HEK293 (cell line): ENCODE results near the gene SLITRK3.

Experiments used
- CTCF ChIA-PET: fragments of 350-600 bp; formaldehyde crosslinking; extraction: SDS; loops from one replicate; lab custom pipeline; 2021; ENCODE audit warnings: antibody characterized with exemption; lab: Yijun Ruan, JAX
- POLR2A ChIA-PET: fragments of 300-600 bp; formaldehyde crosslinking; extraction: SDS; loops from one replicate; lab custom pipeline; 2020; ENCODE audit warnings: antibody characterized with exemption, inconsistent platforms; lab: Yijun Ruan, JAX
- H3K27ac ChIP-seq: fragments of 200-500 bp; sonication (Bioruptor generic); 2 replicates; pipeline ENCODE4 v1.5.1; 2014; ENCODE audit warnings: low read depth, low read length, control low read depth, inconsistent platforms; ENCODE audit errors: extremely low read depth
- H3K36me3 ChIP-seq, 2 experiments: fragments of 200-500 bp in 1 of 2; sonication (Bioruptor generic) in 1 of 2; 1 replicate in 1 of 2; 2 replicates in 1 of 2; pipeline ENCODE4 v1.5.1; 2014 to 2017; ENCODE audit warnings: inconsistent platforms in 2 of 2, low read length in 2 of 2; ENCODE audit not compliant: control insufficient read depth in 2 of 2, insufficient read depth in 1 of 2
- H3K4me1 ChIP-seq: fragments of 200-500 bp; sonication (Bioruptor generic); 2 replicates; pipeline ENCODE4 v1.5.1; 2014; ENCODE audit warnings: mild to moderate bottlenecking, low read length, inconsistent platforms; ENCODE audit not compliant: control insufficient read depth, insufficient read depth
- H3K4me3 ChIP-seq: 2 replicates; pipeline ENCODE4 v1.5.1; 2011; ENCODE audit warnings: low read depth, mild to moderate bottlenecking, control low read depth, low read length, moderate library complexity
- H3K9me3 ChIP-seq: fragments of 200-500 bp; sonication (Bioruptor generic); 2 replicates; pipeline ENCODE4 v1.5.1; 2014; ENCODE audit warnings: low read depth, low read length, inconsistent platforms; ENCODE audit not compliant: control insufficient read depth, insufficient read depth
- HOXA7 ChIP-seq: sonication (generic); formaldehyde crosslinking; IDR thresholded peaks from 2 replicates; pipeline ENCODE4 v1.8.1; 2022; ENCODE audit warnings: missing genetic modification reagents, borderline replicate concordance
- HOXC10 ChIP-seq: sonication (generic); formaldehyde crosslinking; IDR thresholded peaks from 2 replicates; pipeline ENCODE4 v1.8.1; 2023; ENCODE audit warnings: mild to moderate bottlenecking, missing genetic modification reagents
- KLF7 ChIP-seq: fragments of 450-650 bp; formaldehyde crosslinking; IDR thresholded peaks from 2 replicates; pipeline ENCODE4 v1.5.1; 2016; ENCODE audit warnings: missing biosample characterization, missing genetic modification characterization, borderline replicate concordance
- MZF1 ChIP-seq: fragments of 450-650 bp; formaldehyde crosslinking; IDR thresholded peaks from 2 replicates; pipeline ENCODE4 v1.5.1; 2017; ENCODE audit warnings: missing biosample characterization, missing genetic modification characterization, borderline replicate concordance
- SETDB1 ChIP-seq: IDR thresholded peaks from one replicate; pipeline ENCODE4 v1.6.1; 2017; ENCODE audit warnings: mild to moderate bottlenecking, low read length, moderate library complexity, mixed read lengths; ENCODE audit not compliant: insufficient read length
- TCF7L2 ChIP-seq: IDR thresholded peaks from 2 replicates; pipeline ENCODE4 v1.6.1; 2011; ENCODE audit warnings: low read depth, mild to moderate bottlenecking, inconsistent platforms, low read length, moderate library complexity, borderline replicate concordance
- ZBTB17 ChIP-seq: fragments of 450-650 bp; formaldehyde crosslinking; IDR thresholded peaks from 2 replicates; pipeline ENCODE4 v1.5.1; 2016; ENCODE audit warnings: missing biosample characterization, missing genetic modification characterization
- ZBTB48 ChIP-seq: fragments of 450-650 bp; formaldehyde crosslinking; IDR thresholded peaks from 2 replicates; pipeline ENCODE4 v1.5.1; 2016; ENCODE audit warnings: missing biosample characterization, missing genetic modification characterization
- ZBTB6 ChIP-seq: fragments of 450-650 bp; formaldehyde crosslinking; IDR thresholded peaks from 2 replicates; pipeline ENCODE4 v1.5.1; 2017; ENCODE audit warnings: missing biosample characterization, missing genetic modification characterization
- ZNF146 ChIP-seq: fragments of 450-650 bp; formaldehyde crosslinking; IDR thresholded peaks from 2 replicates; pipeline ENCODE4 v1.5.1; 2016; ENCODE audit warnings: missing biosample characterization, missing genetic modification characterization
- ZNF157 ChIP-seq: fragments of 450-650 bp; formaldehyde crosslinking; IDR thresholded peaks from 2 replicates; pipeline ENCODE4 v1.5.1; 2016; ENCODE audit warnings: missing biosample characterization, missing genetic modification characterization
- ZNF175 ChIP-seq: fragments of 450-650 bp; formaldehyde crosslinking; IDR thresholded peaks from 2 replicates; pipeline ENCODE4 v1.5.1; 2016; ENCODE audit warnings: missing biosample characterization, missing genetic modification characterization
- ZNF221 ChIP-seq: fragments of 450-650 bp; formaldehyde crosslinking; IDR thresholded peaks from 2 replicates; pipeline ENCODE4 v1.5.1; 2017; ENCODE audit warnings: missing biosample characterization, missing genetic modification characterization, borderline replicate concordance
- ZNF239 ChIP-seq: fragments of 450-650 bp; formaldehyde crosslinking; IDR thresholded peaks from 2 replicates; pipeline ENCODE4 v1.5.1; 2016; ENCODE audit warnings: missing biosample characterization, missing genetic modification characterization
- ZNF274 ChIP-seq, 2 experiments: fragments of 200-500 bp in 1 of 2; fragments of 450-650 bp in 1 of 2; sonication (Bioruptor generic) in 1 of 2; formaldehyde crosslinking in 1 of 2; IDR thresholded peaks; 2 replicates each; pipeline versions ENCODE4 v1.5.1 to v1.6.1; 2014 to 2016; ENCODE audit warnings: borderline replicate concordance in 1 of 2, inconsistent platforms in 1 of 2, low read length in 1 of 2, missing biosample characterization in 1 of 2, missing genetic modification characterization in 1 of 2
- ZNF416 ChIP-seq: fragments of 450-650 bp; formaldehyde crosslinking; IDR thresholded peaks from 2 replicates; pipeline ENCODE4 v1.5.1; 2016; ENCODE audit warnings: missing biosample characterization, missing genetic modification characterization
- ZNF449 ChIP-seq: fragments of 450-650 bp; formaldehyde crosslinking; IDR thresholded peaks from 2 replicates; pipeline ENCODE4 v1.5.1; 2017; ENCODE audit warnings: missing biosample characterization, mild to moderate bottlenecking, missing genetic modification characterization, moderate library complexity
- ZNF600 ChIP-seq: fragments of 450-650 bp; formaldehyde crosslinking; IDR thresholded peaks from 2 replicates; pipeline ENCODE4 v1.5.1; 2016; ENCODE audit warnings: missing biosample characterization, missing genetic modification characterization
- ZNF776 ChIP-seq: fragments of 450-650 bp; formaldehyde crosslinking; IDR thresholded peaks from 2 replicates; pipeline ENCODE4 v1.5.0; 2017; ENCODE audit warnings: missing biosample characterization, missing genetic modification characterization, borderline replicate concordance
- ZNF777 ChIP-seq: fragments of 450-650 bp; formaldehyde crosslinking; IDR thresholded peaks from 2 replicates; pipeline ENCODE4 v1.5.1; 2017; ENCODE audit warnings: missing biosample characterization, missing genetic modification characterization, borderline replicate concordance

The SLITRK3 gene

GRCh38 chr3:165196577-165197480, 645 bp upstream of the SLITRK3 start (continued):
- TF ChIP-seq TCF7L2: 0 out of 2 replicates have a peak, but pooled peaks have one; percentile 12

- Histone ChIP-seq H3K36me3 (no peaks in the 10 kb centered on the region), H3K4me3 (peak overlapping the region; percentile 60), H3K4me1 (no peaks in the 10 kb centered on the region), H3K9me3 (no peaks in the 10 kb centered on the region), H3K27ac (no peak overlapping the region)
- no peak for TF ChIP-seq ZNF600 (tag by site-specific recombination)
- no peak for TF ChIP-seq ZNF777 (tag by site-specific recombination)
- peak; percentile 90 for TF ChIP-seq ZBTB17 (tag by site-specific recombination)
- ChIA-PET CTCF (no interaction called here), POLR2A (no interaction called here)
These were observed 944 bp downstream of the SLITRK3 start for GRCh38 chr3:165195241-165195639.

- H3K4me1 ChIP-seq: no peaks in the 10 kb centered on the region
- H3K36me3 ChIP-seq: no peaks in the 10 kb centered on the region
- CTCF ChIA-PET: interaction anchor here (0.6 kb wide), 1 partner anchor 16 kb away, joined by 3 read pairs; no protein-coding TSS in a partner anchor
- H3K9me3 ChIP-seq: no peaks in the 10 kb centered on the region
- no peak overlapping the region for H3K27ac ChIP-seq
- POLR2A ChIA-PET: no interaction called here
- TF ChIP-seq ZNF600 (tag by site-specific recombination): no peak
- TF ChIP-seq ZBTB48 (tag by site-specific recombination): no peak
- no peak for TF ChIP-seq ZNF449
- TF ChIP-seq SETDB1: no peak
- TF ChIP-seq HOXC10 (CRISPR knock-in tag): no peak
- no peak for TF ChIP-seq ZNF274 (IDR thresholded peaks at IDR 0.05; ENCODE audit: low read length)
- TF ChIP-seq ZNF274 (tag by site-specific recombination; IDR thresholded peaks at IDR 0.05; ENCODE audit: borderline replicate concordance): no peak
- TF ChIP-seq ZNF175 (tag by site-specific recombination): no peak
- TF ChIP-seq ZNF157: no peak
- TF ChIP-seq ZNF221 (tag by site-specific recombination): no peak
- no peak for TF ChIP-seq ZNF776
- no peak for TF ChIP-seq ZNF416 (tag by site-specific recombination)
- TF ChIP-seq TCF7L2: no peak
- TF ChIP-seq HOXA7 (CRISPR knock-in tag): no peak
- no peak for TF ChIP-seq ZNF239
- no peak for TF ChIP-seq ZNF146 (tag by site-specific recombination)
- TF ChIP-seq ZBTB6 (tag by site-specific recombination): no peak
- TF ChIP-seq KLF7 (tag by site-specific recombination): no peak
- TF ChIP-seq MZF1 (tag by site-specific recombination): no peak
- H3K4me3 ChIP-seq: peak overlapping the region; percentile 60
These were observed 1.5 kb downstream of the SLITRK3 start for GRCh38 chr3:165194511-165195240.
